ENCODE results near the gene CS. TPM values are rescaled to one million over a fixed set of nuclear protein-coding genes. Genes with fewer than 3 reads are reported as not detected.

CS gene
- total and polyA plus RNA-seq, 12 donors: 64.6 to 417 (median 245) TPM

- no peak for TF ChIP-seq CTCF (IDR thresholded peaks at IDR 0.05)
- TF ChIP-seq POLR2A (IDR thresholded peaks at IDR 0.05): no peak
- peaks cover 0 to 88% of the 10 kb centered on the region in 2 donors for H3K36me3 ChIP-seq (replicated peaks in 1 of 2)
- 90 to 93% (median 90%) methylated on average over 3 of the region's 3 CpGs for WGBS, 4 donors
- H3K4me3 ChIP-seq: no peak overlapping the region
- H3K9me3 ChIP-seq (replicated peaks in 1 of 3): no peaks in the 10 kb centered on the region
- no peaks in the 10 kb centered on the region for H3K27me3 ChIP-seq
- intact Hi-C loops (cut with DNase I): no loop called here
- H3K4me1 ChIP-seq (replicated peaks in 1 of 2): peaks cover 19 to 22% of the 10 kb centered on the region in 2 donors
- DNase-seq: no peak
- H3K27ac ChIP-seq: no peak overlapping the region
Observed at GRCh38 chr12:56252649-56253048, 47.5 kb downstream of the CS start.

- Histone ChIP-seq H3K27me3 (no peaks in the 10 kb centered on the region), H3K27ac (peak overlapping the region in 1 of 5 donors; percentile 16), H3K4me3 (no peak overlapping the region), H3K36me3 (replicated peaks in 1 of 2) (peaks cover 0 to 98% of the 10 kb centered on the region in 2 donors), H3K4me1 (replicated peaks in 1 of 2) (peaks cover 16 to 17% of the 10 kb centered on the region in 2 donors), H3K9me3 (replicated peaks in 1 of 3) (no peaks in the 10 kb centered on the region)
- DNase-seq: no peak
- intact Hi-C loops (cut with DNase I): no loop called here
- 87 to 94% (median 92%) methylated on average over 2 to 8 of the region's 8 CpGs for WGBS, 4 donors
- TF ChIP-seq CTCF (IDR thresholded peaks at IDR 0.05) (no peak), POLR2A (IDR thresholded peaks at IDR 0.05) (no peak)
Observed at GRCh38 chr12:56248711-56249110, 51.4 kb downstream of the CS start.

- no peak for DNase-seq
- intact Hi-C loops (cut with DNase I): no loop called here
- Histone ChIP-seq H3K4me3 (no peak overlapping the region), H3K27ac (peak overlapping the region in 1 of 5 donors; percentile 5), H3K27me3 (no peaks in the 10 kb centered on the region), H3K4me1 (replicated peaks in 1 of 2) (peaks cover 24 to 25% of the 10 kb centered on the region in 2 donors), H3K36me3 (replicated peaks in 1 of 2) (peaks cover 0 to 98% of the 10 kb centered on the region in 2 donors), H3K9me3 (replicated peaks in 1 of 3) (no peaks in the 10 kb centered on the region)
- WGBS, 4 donors: 83 to 96% (median 91%) methylated on average over 14 to 16 of the region's 16 CpGs
- TF ChIP-seq CTCF (IDR thresholded peaks at IDR 0.05) (no peak), POLR2A (IDR thresholded peaks at IDR 0.05) (no peak)
Observed at GRCh38 chr12:56247923-56248322, 52.2 kb downstream of the CS start.

GRCh38 chr12:56244494-56244893 lies 55.6 kb downstream of the CS start:
- peaks cover 0 to 98% of the 10 kb centered on the region in 2 donors for H3K36me3 ChIP-seq (replicated peaks in 1 of 2)
- H3K4me1 ChIP-seq (replicated peaks in 1 of 2): peaks cover 38 to 48% of the 10 kb centered on the region in 2 donors
- intact Hi-C loops (cut with DNase I): no loop called here
- no peak for DNase-seq
- peak overlapping the region; percentile 10 to 93 (median 76) for H3K27ac ChIP-seq
- TF ChIP-seq CTCF (IDR thresholded peaks at IDR 0.05): no peak
- no peak for TF ChIP-seq POLR2A (IDR thresholded peaks at IDR 0.05)
- H3K4me3 ChIP-seq: no peak overlapping the region
- H3K27me3 ChIP-seq: no peaks in the 10 kb centered on the region
- WGBS, 4 donors: 82 to 85% (median 83%) methylated on average over 5 to 14 of the region's 14 CpGs
- H3K9me3 ChIP-seq (replicated peaks in 1 of 3): no peaks in the 10 kb centered on the region

Data from adrenal gland (tissue), 12 donors.